Right atrium auricular region (tissue), 2 donors: ENCODE measurements around the gene EXT2. TPM values are rescaled to one million over a fixed set of nuclear protein-coding genes. Genes with fewer than 3 reads are reported as not detected.

Experiments
- DNase-seq: peaks from one replicate; pipeline ENCODE4 v3.0.0-alpha.2; 2019; ENCODE audit warnings: low spot score
- H3K27ac ChIP-seq, 2 donors: fragments of 200-600 bp; sonication (generic); 1 replicate in 1 of 2; 2 replicates in 1 of 2; pipeline ENCODE4 v1.5.1; 2016 to 2019
- H3K27me3 ChIP-seq, 2 donors: fragments of 200-600 bp; sonication (generic); one replicate each; pipeline versions ENCODE4 v1.5.1 to v1.6.0; 2017 to 2019
- H3K36me3 ChIP-seq: fragments of 200-600 bp; sonication (generic); one replicate; pipeline ENCODE4 v1.5.1; 2016
- H3K4me1 ChIP-seq, 2 donors: fragments of 200-600 bp; sonication (generic); one replicate each; pipeline versions ENCODE4 v1.5.1 to v1.6.0; 2017 to 2019
- H3K4me3 ChIP-seq, 2 donors: fragments of 200-600 bp; sonication (generic); 1 replicate in 1 of 2; 2 replicates in 1 of 2; pipeline ENCODE4 v1.5.1; 2017 to 2019; ENCODE audit warnings: mild to moderate bottlenecking in 1 of 2, moderate library complexity in 1 of 2
- H3K9me3 ChIP-seq, 2 donors: fragments of 200-600 bp; sonication (generic); one replicate each; pipeline ENCODE4 v1.5.1; 2019
- total RNA-seq, 2 donors: library from RNA; depleted of rRNA; stranded (reverse); fragments of >200 nt; gene quantifications; one replicate each; pipeline ENCODE4 v1.1.0, GENCODE V29; 2016
- TF ChIP-seq, protein P1 (sequence below), 2 donors: fragments of 200-600 bp; sonication (generic); IDR thresholded peaks; one replicate each; pipeline ENCODE4 v1.5.1; 2019; ENCODE audit warnings: antibody characterized with exemption in 2 of 2

Gene EXT2
- total RNA-seq, 2 donors from 2014 or later: 37.2 to 45.2 TPM

DNA sequence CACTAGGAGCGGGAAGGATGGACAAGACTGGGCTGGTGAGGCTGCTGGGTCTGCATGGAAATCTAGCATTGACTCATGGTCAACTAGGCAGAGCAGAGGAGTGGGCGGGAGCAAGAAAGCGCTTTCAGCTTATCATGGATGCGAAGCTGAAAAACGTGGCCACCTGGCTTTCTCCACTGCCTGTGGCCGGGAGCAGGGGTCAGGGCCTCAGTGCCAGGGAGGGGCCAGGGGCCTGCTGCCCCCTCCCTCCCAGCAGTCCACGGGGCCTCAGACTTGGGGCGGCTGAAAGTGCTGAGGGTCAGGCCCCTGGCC, 168.9 kb downstream of the EXT2 start:
- Histone ChIP-seq H3K36me3 (no peaks in the 10 kb centered on the region), H3K27me3 (no peaks in the 10 kb centered on the region), H3K4me3 (no peak overlapping the region), H3K4me1 (no peaks in the 10 kb centered on the region), H3K27ac (no peak overlapping the region), H3K9me3 (no peaks in the 10 kb centered on the region)
- TF ChIP-seq, protein P1, sequence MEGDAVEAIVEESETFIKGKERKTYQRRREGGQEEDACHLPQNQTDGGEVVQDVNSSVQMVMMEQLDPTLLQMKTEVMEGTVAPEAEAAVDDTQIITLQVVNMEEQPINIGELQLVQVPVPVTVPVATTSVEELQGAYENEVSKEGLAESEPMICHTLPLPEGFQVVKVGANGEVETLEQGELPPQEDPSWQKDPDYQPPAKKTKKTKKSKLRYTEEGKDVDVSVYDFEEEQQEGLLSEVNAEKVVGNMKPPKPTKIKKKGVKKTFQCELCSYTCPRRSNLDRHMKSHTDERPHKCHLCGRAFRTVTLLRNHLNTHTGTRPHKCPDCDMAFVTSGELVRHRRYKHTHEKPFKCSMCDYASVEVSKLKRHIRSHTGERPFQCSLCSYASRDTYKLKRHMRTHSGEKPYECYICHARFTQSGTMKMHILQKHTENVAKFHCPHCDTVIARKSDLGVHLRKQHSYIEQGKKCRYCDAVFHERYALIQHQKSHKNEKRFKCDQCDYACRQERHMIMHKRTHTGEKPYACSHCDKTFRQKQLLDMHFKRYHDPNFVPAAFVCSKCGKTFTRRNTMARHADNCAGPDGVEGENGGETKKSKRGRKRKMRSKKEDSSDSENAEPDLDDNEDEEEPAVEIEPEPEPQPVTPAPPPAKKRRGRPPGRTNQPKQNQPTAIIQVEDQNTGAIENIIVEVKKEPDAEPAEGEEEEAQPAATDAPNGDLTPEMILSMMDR (IDR thresholded peaks at IDR 0.05): no peak
- DNase-seq: no peak

DNA sequence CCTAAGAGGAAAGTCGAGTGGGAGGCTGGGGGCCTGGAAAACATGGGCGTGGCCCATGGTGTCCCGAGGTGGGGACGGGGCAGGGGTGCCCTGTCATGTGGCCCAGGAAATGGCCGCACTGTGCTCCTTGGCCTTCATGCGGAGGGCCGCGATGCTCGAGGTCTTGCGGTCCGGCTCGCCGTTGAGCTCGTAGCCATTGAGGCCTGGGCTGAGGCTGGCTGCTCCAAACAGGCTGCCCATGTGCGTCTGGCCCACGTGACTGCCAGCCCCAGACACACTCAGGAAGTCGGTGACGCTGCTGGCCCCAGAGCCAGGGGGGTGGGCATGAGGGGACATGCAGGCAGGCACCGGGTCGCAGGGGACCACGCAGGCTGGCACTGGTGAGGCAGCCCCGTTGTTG, 169.3 kb downstream of the EXT2 start:
- no peaks in the 10 kb centered on the region for H3K4me1 ChIP-seq
- no peak for DNase-seq
- no peaks in the 10 kb centered on the region for H3K27me3 ChIP-seq
- H3K36me3 ChIP-seq: no peaks in the 10 kb centered on the region
- H3K9me3 ChIP-seq: no peaks in the 10 kb centered on the region
- no peak overlapping the region for H3K4me3 ChIP-seq
- no peak overlapping the region for H3K27ac ChIP-seq
- TF ChIP-seq, protein P1 (IDR thresholded peaks at IDR 0.05): no peak

DNA sequence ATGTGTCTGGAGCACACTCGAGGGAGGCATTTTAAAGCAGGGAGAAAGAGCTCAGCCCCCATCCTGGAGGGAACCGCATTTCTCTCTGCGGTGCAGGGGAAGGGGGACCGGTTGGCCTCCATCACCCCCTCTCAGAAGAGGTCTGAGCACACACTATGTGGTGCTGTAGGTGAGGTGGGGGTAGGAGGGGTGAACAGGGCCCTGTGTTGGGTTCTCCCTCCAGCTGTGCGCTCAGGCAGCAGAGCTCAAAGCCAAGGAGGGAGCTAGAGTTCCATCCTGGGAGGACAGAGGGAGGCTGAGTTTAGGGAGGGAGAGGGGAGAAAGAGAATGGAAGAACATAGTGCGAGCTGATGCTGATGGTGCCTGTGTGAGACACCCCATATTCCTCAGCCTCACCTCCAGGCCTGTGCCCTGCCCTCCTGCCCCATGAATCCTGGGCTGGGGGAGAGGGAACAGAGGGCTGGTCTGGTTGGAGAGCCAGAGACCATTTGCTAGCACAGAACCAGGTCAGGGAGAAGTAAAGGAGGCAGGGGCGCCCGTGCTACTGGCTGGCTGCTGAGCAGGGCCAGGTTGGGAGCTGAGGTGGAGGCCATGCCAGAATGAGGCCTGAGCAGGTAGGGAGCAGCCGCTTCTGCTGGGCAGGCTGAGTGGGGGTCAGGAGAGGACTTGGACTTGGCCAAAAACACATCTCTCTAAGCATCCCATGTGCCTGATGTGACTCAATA, 170.7 kb downstream of the EXT2 start:
- DNase-seq: no peak

DNA sequence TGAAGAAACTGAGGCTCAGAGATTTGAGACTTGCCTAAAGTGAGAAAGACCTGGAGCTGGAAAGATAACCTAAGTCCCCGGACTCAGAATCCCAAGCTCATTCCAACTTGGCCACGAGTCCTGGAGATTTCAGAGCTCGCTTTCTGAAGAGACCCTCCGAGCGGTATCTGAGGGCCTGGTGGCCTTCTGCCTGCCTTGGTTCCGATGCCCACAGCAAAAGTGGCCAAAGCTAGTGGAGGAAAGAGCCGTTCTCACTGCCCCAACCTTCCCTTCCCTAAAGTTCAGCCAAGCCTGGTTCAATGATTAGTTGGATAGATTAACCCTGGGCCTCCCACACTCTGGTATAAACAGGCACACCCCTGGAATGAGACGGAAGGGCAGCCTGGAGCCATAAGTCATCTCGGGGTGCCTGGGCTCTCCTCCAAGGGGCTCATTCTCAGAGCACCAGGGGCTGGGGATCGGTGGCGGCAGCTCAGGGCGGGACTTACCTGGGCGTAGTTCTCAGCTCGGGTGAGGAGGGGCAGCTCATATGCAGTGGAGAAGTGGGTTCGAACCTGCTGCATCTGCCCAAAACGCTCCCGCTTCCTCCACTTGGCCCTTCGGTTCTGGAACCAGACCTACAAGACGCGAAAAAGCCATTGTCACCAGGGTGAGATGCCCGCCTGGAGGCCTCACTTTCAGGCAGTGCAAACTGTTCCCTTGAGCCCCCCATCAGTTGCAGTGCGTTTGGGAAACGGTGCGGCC, 171.7 kb downstream of the EXT2 start:
- Histone ChIP-seq H3K36me3 (no peaks in the 10 kb centered on the region), H3K4me1 (no peaks in the 10 kb centered on the region), H3K9me3 (no peaks in the 10 kb centered on the region), H3K4me3 (no peak overlapping the region), H3K27me3 (no peaks in the 10 kb centered on the region), H3K27ac (no peak overlapping the region)
- TF ChIP-seq, protein P1 (IDR thresholded peaks at IDR 0.05): no peak
- no peak for DNase-seq

More for the DNA sequence above, 170.7 kb downstream of the EXT2 start:
- no peak overlapping the region for H3K27ac ChIP-seq
- TF ChIP-seq, protein P1 (IDR thresholded peaks at IDR 0.05): no peak
- no peaks in the 10 kb centered on the region for H3K9me3 ChIP-seq
- no peaks in the 10 kb centered on the region for H3K27me3 ChIP-seq
- no peaks in the 10 kb centered on the region for H3K36me3 ChIP-seq
- no peak overlapping the region for H3K4me3 ChIP-seq
- no peaks in the 10 kb centered on the region for H3K4me1 ChIP-seq

DNA sequence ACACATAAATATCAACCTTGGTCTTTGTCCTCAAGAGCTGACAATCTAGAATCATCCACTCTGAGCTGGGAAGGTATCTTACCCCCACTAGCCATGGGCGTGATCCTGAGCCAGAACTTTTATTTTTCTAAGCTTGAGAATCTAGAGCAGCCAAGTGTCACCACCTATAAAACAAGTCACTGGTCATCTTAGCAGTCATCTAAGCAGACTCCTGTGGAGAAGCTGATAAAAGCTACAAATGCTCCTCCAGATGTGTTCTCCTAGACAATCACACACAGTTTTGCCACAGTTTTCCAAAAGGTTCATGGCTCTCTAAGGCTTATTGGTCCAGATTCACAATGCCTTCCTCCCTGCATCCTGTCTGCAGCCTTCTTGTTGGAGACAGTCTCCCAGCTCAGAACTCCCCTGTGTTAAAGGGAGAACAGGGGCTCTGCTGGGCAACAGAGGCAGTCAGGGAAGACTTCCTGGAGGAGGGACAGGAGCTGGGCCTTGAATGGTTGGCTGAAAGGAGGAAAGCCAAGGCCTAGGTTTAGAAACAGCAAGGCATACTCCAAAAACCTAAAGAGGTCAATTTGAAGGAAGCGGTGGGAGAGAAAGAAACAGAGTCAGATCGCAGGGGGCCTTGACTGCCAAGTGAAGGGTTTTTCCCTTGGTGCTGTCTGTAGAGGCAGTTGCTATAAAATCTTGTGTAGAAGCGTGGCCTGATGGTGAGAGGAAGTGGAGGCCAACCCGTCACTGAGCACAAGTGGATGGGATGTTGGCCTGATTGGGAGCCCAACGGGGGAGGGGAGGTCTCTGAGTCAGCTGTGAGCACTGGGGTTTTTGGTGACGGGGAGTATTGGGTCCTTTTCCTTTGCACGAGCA, 172.5 kb downstream of the EXT2 start:
- Histone ChIP-seq H3K36me3 (no peaks in the 10 kb centered on the region), H3K4me3 (no peak overlapping the region), H3K4me1 (no peaks in the 10 kb centered on the region), H3K9me3 (no peaks in the 10 kb centered on the region), H3K27ac (no peak overlapping the region), H3K27me3 (no peaks in the 10 kb centered on the region)
- no peak for DNase-seq
- TF ChIP-seq, protein P1 (IDR thresholded peaks at IDR 0.05): no peak
